H1 (cell line): ENCODE data around the gene SPATA21. TPM values are rescaled to one million over a fixed set of nuclear protein-coding genes. Genes with fewer than 3 reads are reported as not detected.

Experiments
- CTCF ChIA-PET: fragments of 300-600 bp; sonication (Branson Sonifier 250); formaldehyde crosslinking; loops from one replicate; lab custom pipeline; 2021; ENCODE audit not compliant: partially characterized antibody; lab: Charles Lee
- POLR2A ChIA-PET: fragments of 300-600 bp; sonication (Branson Sonifier 250); formaldehyde crosslinking; loops from one replicate; lab custom pipeline; 2021; ENCODE audit warnings: inconsistent platforms; ENCODE audit not compliant: partially characterized antibody; lab: Charles Lee
- DNase-seq, 2 experiments: peaks; one replicate each; pipeline versions ENCODE4 v3.0.0 to v3.0.0-alpha.2; 2010 to 2022; ENCODE audit warnings: low spot score in 2 of 2, low read depth in 1 of 2, mixed read lengths in 1 of 2
- FAIRE-seq: peaks from 2 replicates; lab custom pipeline; 2011; peaks lifted over from hg19 to GRCh38; lab: Jason Lieb, UNC
- H2AFZ ChIP-seq: 2 replicates; pipeline ENCODE4 v1.8.1; 2012; ENCODE audit warnings: low read length, inconsistent platforms
- H2AK5ac ChIP-seq: 2 replicates; pipeline ENCODE4 v1.6.1; 2013; ENCODE audit warnings: low read depth, low read length
- H2BK120ac ChIP-seq: replicated peaks from 2 replicates; pipeline ENCODE3; 2013; ENCODE audit warnings: low read depth, low read length, inconsistent platforms
- H2BK12ac ChIP-seq: 2 replicates; pipeline ENCODE4 v1.6.1; 2013; ENCODE audit warnings: low read depth, low read length
- H2BK15ac ChIP-seq: 2 replicates; pipeline ENCODE4 v1.6.1; 2013; ENCODE audit warnings: low read length
- H2BK20ac ChIP-seq: 2 replicates; pipeline ENCODE4 v1.6.1; 2013; ENCODE audit warnings: low read length
- H2BK5ac ChIP-seq: 2 replicates; pipeline ENCODE4 v1.6.1; 2013; ENCODE audit warnings: low read depth, low read length
- H3K14ac ChIP-seq: 2 replicates; pipeline ENCODE4 v1.6.1; 2013; ENCODE audit warnings: inconsistent platforms; ENCODE audit not compliant: insufficient read length
- H3K18ac ChIP-seq: 2 replicates; pipeline ENCODE4 v1.6.1; 2013; ENCODE audit warnings: low read length; ENCODE audit errors: extremely low read depth
- H3K23ac ChIP-seq: 2 replicates; pipeline ENCODE4 v1.6.1; 2013; ENCODE audit warnings: inconsistent platforms; ENCODE audit not compliant: insufficient read length
- H3K23me2 ChIP-seq: 2 replicates; pipeline ENCODE4 v1.6.1; 2013; ENCODE audit warnings: low read depth, low read length
- H3K27ac ChIP-seq: 2 replicates; pipeline ENCODE4 v1.6.1; 2011; ENCODE audit warnings: low read depth, low read length, inconsistent platforms
- H3K27me3 ChIP-seq, 4 experiments: replicated peaks in 1 of 4; 1 replicate in 1 of 4; 2 replicates in 3 of 4; pipeline versions ENCODE4 v1.6.1 to v1.8.1; 2011 to 2013; ENCODE audit warnings: low read length in 3 of 4, mild to moderate bottlenecking in 3 of 4, inconsistent platforms in 2 of 4, mixed read lengths in 2 of 4, moderate library complexity in 1 of 4; ENCODE audit not compliant: control insufficient read depth in 3 of 4, insufficient read depth in 3 of 4; ENCODE audit errors: extremely low read depth in 1 of 4
- H3K36me3 ChIP-seq, 4 experiments: 2 replicates each; pipeline versions ENCODE4 v1.6.1 to v1.8.1; 2011 to 2013; ENCODE audit warnings: mild to moderate bottlenecking in 4 of 4, low read length in 3 of 4, moderate library complexity in 2 of 4, control low read depth in 1 of 4, inconsistent platforms in 1 of 4; ENCODE audit not compliant: insufficient read depth in 4 of 4, control insufficient read depth in 2 of 4
- H3K4ac ChIP-seq: replicated peaks from 2 replicates; pipeline ENCODE3; 2013; ENCODE audit warnings: low read length, low read depth, mixed read lengths, inconsistent platforms; ENCODE audit not compliant: insufficient read length
- H3K4me1 ChIP-seq, 4 experiments: replicated peaks in 1 of 4; 1 replicate in 1 of 4; 2 replicates in 3 of 4; pipeline versions ENCODE4 v1.6.1 to v1.8.1; 2011 to 2013; ENCODE audit warnings: low read length in 3 of 4, inconsistent platforms in 2 of 4, mixed read lengths in 1 of 4; ENCODE audit not compliant: insufficient read depth in 4 of 4, control insufficient read depth in 3 of 4
- H3K4me2 ChIP-seq, 2 experiments: 2 replicates each; pipeline versions ENCODE4 v1.6.1 to v1.8.1; 2011 to 2013; ENCODE audit warnings: low read depth in 2 of 2, low read length in 2 of 2, control low read depth in 1 of 2, inconsistent platforms in 1 of 2, mild to moderate bottlenecking in 1 of 2; ENCODE audit not compliant: insufficient read depth in 1 of 2
- H3K4me3 ChIP-seq, 4 experiments: fragments of 200-600, 300-600 bp in 1 of 4; sonication (generic), shearing (Covaris generic), sonication (Bioruptor Twin) in 1 of 4; 2 replicates each; pipeline versions ENCODE4 v1.5.1 to v1.8.1; 2011 to 2016; ENCODE audit warnings: low read length in 4 of 4, low read depth in 3 of 4, control low read depth in 2 of 4, inconsistent platforms in 2 of 4, mild to moderate bottlenecking in 2 of 4, mixed read lengths in 1 of 4, moderate library complexity in 1 of 4; ENCODE audit not compliant: insufficient read depth in 2 of 4; ENCODE audit errors: extremely low read depth in 1 of 4
- H3K56ac ChIP-seq: replicated peaks from 2 replicates; pipeline ENCODE3; 2013; ENCODE audit warnings: low read depth, mild to moderate bottlenecking, mixed read lengths, low read length, inconsistent platforms; ENCODE audit not compliant: insufficient read length
- H3K79me1 ChIP-seq: 2 replicates; pipeline ENCODE4 v1.6.1; 2013; ENCODE audit warnings: low read depth, low read length, control low read depth
- H3K79me2 ChIP-seq, 2 experiments: 2 replicates each; pipeline versions ENCODE4 v1.6.1 to v1.8.1; 2012 to 2013; ENCODE audit warnings: low read length in 2 of 2, mild to moderate bottlenecking in 2 of 2, inconsistent platforms in 1 of 2; ENCODE audit not compliant: insufficient read depth in 2 of 2, control insufficient read depth in 1 of 2
- H3K9ac ChIP-seq, 4 experiments: replicated peaks in 1 of 4; 1 replicate in 1 of 4; 2 replicates in 3 of 4; pipeline versions ENCODE4 v1.6.1 to v1.8.1; 2011 to 2013; ENCODE audit warnings: low read depth in 3 of 4, low read length in 3 of 4, control low read depth in 2 of 4, mild to moderate bottlenecking in 2 of 4, moderate library complexity in 2 of 4, inconsistent platforms in 1 of 4; ENCODE audit errors: extremely low read depth in 1 of 4
- H3K9me3 ChIP-seq, 2 experiments: 2 replicates each; pipeline versions ENCODE4 v1.6.1 to v1.8.1; 2012 to 2013; ENCODE audit warnings: mild to moderate bottlenecking in 2 of 2, moderate library complexity in 2 of 2, control low read depth in 1 of 2, inconsistent platforms in 1 of 2, low read depth in 1 of 2, low read length in 1 of 2, mixed read lengths in 1 of 2; ENCODE audit not compliant: insufficient read depth in 2 of 2
- H4K20me1 ChIP-seq, 2 experiments: replicated peaks in 1 of 2; 2 replicates each; pipeline versions ENCODE3 to v1.8.1; 2011 to 2013; ENCODE audit warnings: inconsistent platforms in 2 of 2, low read length in 2 of 2, mild to moderate bottlenecking in 1 of 2; ENCODE audit not compliant: insufficient read depth in 2 of 2, control insufficient read depth in 1 of 2
- H4K5ac ChIP-seq: 2 replicates; pipeline ENCODE4 v1.6.1; 2013; ENCODE audit warnings: low read length, low read depth, mixed read lengths, inconsistent platforms; ENCODE audit not compliant: insufficient read length
- H4K8ac ChIP-seq: 2 replicates; pipeline ENCODE4 v1.8.0; 2013; ENCODE audit warnings: mild to moderate bottlenecking, moderate library complexity, low read length, inconsistent platforms; ENCODE audit not compliant: insufficient read depth; ENCODE audit errors: extremely low read depth
- H4K91ac ChIP-seq: replicated peaks from 2 replicates; pipeline ENCODE3; 2013; ENCODE audit warnings: low read length, mixed read lengths, inconsistent platforms; ENCODE audit not compliant: insufficient read length
- ASH2L ChIP-seq: fragments of 200-600, 300-600 bp; sonication (generic); IDR thresholded peaks from one replicate; pipeline ENCODE4 v1.7.1; 2017; ENCODE audit warnings: low read length
- BACH1 ChIP-seq: IDR thresholded peaks from 2 replicates; pipeline ENCODE4 v1.6.1; 2012; ENCODE audit warnings: low read length, improper control_type of control experiment
- EZH2 ChIP-seq: fragments of 200-600 bp; sonication (generic); IDR thresholded peaks from 2 replicates; pipeline ENCODE4 v1.7.1; 2012; ENCODE audit warnings: low read depth, mild to moderate bottlenecking, moderate library complexity, low read length, inconsistent platforms; ENCODE audit not compliant: severe bottlenecking
- HDAC6 ChIP-seq: IDR thresholded peaks from one replicate; pipeline ENCODE4 v1.7.1; 2012; ENCODE audit warnings: low read depth, mild to moderate bottlenecking, inconsistent platforms, low read length, moderate library complexity
- MAFK ChIP-seq: IDR thresholded peaks from 2 replicates; pipeline ENCODE4 v1.6.1; 2012; ENCODE audit warnings: low read depth, mild to moderate bottlenecking, improper control_type of control experiment, low read length
- NANOG ChIP-seq: IDR thresholded peaks from 2 replicates; pipeline ENCODE4 v1.6.1; 2011; ENCODE audit warnings: low read length, low read depth, mild to moderate bottlenecking, inconsistent platforms; ENCODE audit not compliant: insufficient read depth, poor library complexity, severe bottlenecking
- NRF1 ChIP-seq: IDR thresholded peaks from 2 replicates; pipeline ENCODE4 v1.6.1; 2011; ENCODE audit warnings: mild to moderate bottlenecking, low read depth, low read length, improper control_type of control experiment
- PHF8 ChIP-seq: fragments of 200-600 bp; sonication (generic); conservative IDR thresholded peaks from 2 replicates; pipeline ENCODE4 v1.7.1; 2012; ENCODE audit warnings: low read depth, mild to moderate bottlenecking, inconsistent platforms, low read length, moderate library complexity
- RFX5 ChIP-seq: IDR thresholded peaks from 2 replicates; pipeline ENCODE4 v1.6.1; 2011; ENCODE audit warnings: low read depth, low read length, improper control_type of control experiment, borderline replicate concordance
- SAP30 ChIP-seq: fragments of 300-600 bp; sonication (generic); IDR thresholded peaks from 2 replicates; pipeline ENCODE4 v1.7.1; 2012; ENCODE audit warnings: low read length, moderate library complexity, mild to moderate bottlenecking, inconsistent platforms; ENCODE audit not compliant: insufficient read depth, insufficient replicate concordance
- SUZ12 ChIP-seq: fragments of 200-600 bp; sonication (generic); IDR thresholded peaks from 2 replicates; pipeline ENCODE4 v1.6.1; 2012; ENCODE audit warnings: mild to moderate bottlenecking, inconsistent platforms, low read length, moderate library complexity, mixed read lengths
- YY1 ChIP-seq: IDR thresholded peaks from 2 replicates; pipeline ENCODE4 v1.6.1; 2011; ENCODE audit warnings: low read depth, mild to moderate bottlenecking, low read length
- WGBS, 2 experiments: shearing (Covaris generic) in 1 of 2; methylation state at CpG; one replicate each; pipeline versions ENCODE4 v1.1.6 to v1.1.7; 2013 to 2015; ENCODE audit warnings: low lambda C conversion rate in 2 of 2, mixed read lengths in 2 of 2, inconsistent platforms in 1 of 2, low coverage in 1 of 2, missing lambda C conversion rate in 1 of 2; ENCODE audit not compliant: insufficient replicate concordance in 2 of 2, insufficient coverage in 1 of 2, insufficient read length in 1 of 2; ENCODE audit errors: extremely low coverage in 1 of 2, missing lambda C conversion rate in 1 of 2; 5-methylcytosine and 5-hydroxymethylcytosine counted together
- polyA plus RNA-seq, 7 experiments: library from polyadenylated mRNA; depleted of rRNA in 3 of 7; stranded (reverse) in 5 of 7; unstranded in 2 of 7; fragments of >200 nt in 5 of 7; fragments of 200-250 nt in 2 of 7; gene quantifications; 1 replicate in 5 of 7; 2 replicates in 1 of 7; 4 replicates in 1 of 7; pipeline versions ENCODE4 v1.2.1 to v1.2.3, GENCODE V29; 2011 to 2013; ENCODE audit warnings: missing spikeins in 2 of 7, mixed read lengths in 2 of 7
- total RNA-seq: library from RNA; stranded (reverse); fragmentation: NEBNext Ultra II Directional; extraction: Animal tissue kit (Norgen Biotek cat#: 25700); gene quantifications from 2 replicates; pipeline ENCODE4 v1.2.1, GENCODE V29; 2021

SPATA21 gene
- total and polyA plus RNA-seq, 2 of the 8 experiments (the other 6 are each of a cell fraction or from before 2014, with no cell fraction given), result not detected

GRCh38 chr1:16441282-16441665, 4.0 kb upstream of the SPATA21 start:
- 8% methylated on average over 12 of the region's 12 CpGs; no CpG with 5 or more reads in 1 of the 2 experiments for WGBS, 2 experiments
- H3K14ac ChIP-seq, result no peak overlapping the region
- TF ChIP-seq BACH1, result no peak
- no peak for TF ChIP-seq SAP30
- TF ChIP-seq ASH2L, result no peak
- TF ChIP-seq RFX5, result no peak
- TF ChIP-seq PHF8, result no peak
- TF ChIP-seq EZH2, result no peak
- TF ChIP-seq SUZ12, result no peak
- TF ChIP-seq HDAC6, result no peak
- TF ChIP-seq NRF1, result no peak
- no peak for TF ChIP-seq MAFK
- TF ChIP-seq NANOG, result no peak
- TF ChIP-seq YY1, result no peak
- TF ChIP-seq, all 59 proteins: peak for 0
- Histone ChIP-seq H3K36me3 (peaks cover 0 to 12% (median 2%) of the 10 kb centered on the region in 4 experiments; a peak in 4 of 8 replicates), H3K27me3 (peaks cover 0 to 4% (median 3%) of the 10 kb centered on the region in 4 experiments; a peak in 1 of 7 replicates), H3K23ac (no peak overlapping the region), H3K23me2 (peaks cover 4% of the 10 kb centered on the region; the same call in 1 of the 2 replicates), H3K4me2 (peak overlapping the region; percentile 74 to 76), H4K91ac (no peak overlapping the region), H3K4ac (no peak overlapping the region), H3K18ac (no peak overlapping the region), H3K4me1 (peaks cover 0 to 2% (median 0%) of the 10 kb centered on the region in 4 experiments; a peak in 3 of 7 replicates), H3K9me3 (no peaks in the 10 kb centered on the region), H4K8ac (no peak overlapping the region), H4K5ac (no peak overlapping the region), H3K79me1 (no peaks in the 10 kb centered on the region; the same call in 1 of the 2 replicates), H4K20me1 (peaks cover 11 to 20% of the 10 kb centered on the region in 2 experiments), H3K4me3 (peak overlapping the region; percentile 66 to 96 (median 77)), H2BK5ac (no peak overlapping the region), H2AFZ (no peak overlapping the region), H3K9ac (peak overlapping the region in 3 of 4 experiments; percentile 31 to 82 (median 71); a peak in 3 of 7 replicates), H2BK120ac (no peak overlapping the region), H2AK5ac (no peak overlapping the region), H3K56ac (no peak overlapping the region), H2BK15ac (no peak overlapping the region), H3K27ac (no peak overlapping the region), H2BK20ac (no peak overlapping the region), H2BK12ac (no peak overlapping the region), H3K79me2 (no peaks in the 10 kb centered on the region; a peak in 1 of 4 replicates)
- POLR2A ChIA-PET, result interaction anchor here (0.9 to 3.1 kb wide), 5 partner anchors 9 to 234 kb away, joined by 3 to 15 read pairs (median 3); no protein-coding TSS in a partner anchor
- FAIRE-seq (no peak), DNase-seq (no peak)
- CTCF ChIA-PET, result interaction anchor here (0.9 to 2.9 kb wide), 12 partner anchors 8 to 250 kb away, joined by 3 to 19 read pairs (median 4); no protein-coding TSS in a partner anchor
